WTC11 (cell line): ENCODE results near the gene GJA10. TPM values are rescaled to one million over a fixed set of nuclear protein-coding genes. Genes with fewer than 3 reads are reported as not detected.

ENCODE experiments used
- ATF1 ChIP-seq: sonication (generic); formaldehyde crosslinking; IDR thresholded peaks from 2 replicates; pipeline ENCODE4 v1.8.1; 2023; ENCODE audit warnings: mild to moderate bottlenecking, moderate library complexity, missing genetic modification reagents
- ELF4 ChIP-seq: sonication (generic); formaldehyde crosslinking; IDR thresholded peaks from 2 replicates; pipeline ENCODE4 v1.8.1; 2022; ENCODE audit warnings: low read depth, mild to moderate bottlenecking, moderate library complexity, missing genetic modification reagents
- EMX1 ChIP-seq: fragments of 250-450 bp; sonication (Bioruptor Pico); IDR thresholded peaks from 2 replicates; pipeline ENCODE4 v1.8.0; 2021; ENCODE audit warnings: mild to moderate bottlenecking
- FOXJ3 ChIP-seq: sonication (generic); formaldehyde crosslinking; IDR thresholded peaks from 2 replicates; pipeline ENCODE4 v1.9.0; 2021; ENCODE audit warnings: missing genetic modification reagents, mild to moderate bottlenecking, borderline replicate concordance
- FOXK1 ChIP-seq: sonication (generic); formaldehyde crosslinking; IDR thresholded peaks from 2 replicates; pipeline ENCODE4 v1.8.0; 2022; ENCODE audit warnings: mild to moderate bottlenecking, moderate library complexity, missing genetic modification reagents
- FOXP1 ChIP-seq: sonication (generic); formaldehyde crosslinking; IDR thresholded peaks from 2 replicates; pipeline ENCODE4 v1.8.0; 2022; ENCODE audit warnings: missing genetic modification reagents, mild to moderate bottlenecking, moderate library complexity, borderline replicate concordance
- GTF2I ChIP-seq: fragments of 250-450 bp; sonication (Bioruptor Pico); conservative IDR thresholded peaks from 2 replicates; pipeline ENCODE4 v1.4.0; 2021; ENCODE audit warnings: mild to moderate bottlenecking
- NFE2L1 ChIP-seq: sonication (generic); formaldehyde crosslinking; IDR thresholded peaks from 2 replicates; pipeline ENCODE4 v1.8.1; 2023; ENCODE audit warnings: missing genetic modification reagents
- NR1H2 ChIP-seq: sonication (generic); formaldehyde crosslinking; IDR thresholded peaks from 2 replicates; pipeline ENCODE4 v1.9.0; 2021; ENCODE audit warnings: mild to moderate bottlenecking, moderate library complexity, missing genetic modification reagents
- RELA ChIP-seq: sonication (generic); formaldehyde crosslinking; IDR thresholded peaks from 2 replicates; pipeline ENCODE4 v1.8.1; 2022; ENCODE audit warnings: missing genetic modification reagents, mild to moderate bottlenecking, borderline replicate concordance
- RORB ChIP-seq: fragments of 250-450 bp; sonication (Bioruptor Pico); IDR thresholded peaks from 2 replicates; pipeline ENCODE4 v1.9.0; 2021; ENCODE audit warnings: mild to moderate bottlenecking
- SOX15 ChIP-seq: fragments of 250-450 bp; sonication (Bioruptor Pico); IDR thresholded peaks from 2 replicates; pipeline ENCODE4 v1.9.0; 2021; ENCODE audit warnings: mild to moderate bottlenecking
- SP1 ChIP-seq: sonication (generic); formaldehyde crosslinking; conservative IDR thresholded peaks from 2 replicates; pipeline ENCODE4 v1.8.1; 2022; ENCODE audit warnings: missing genetic modification reagents
- TP53 ChIP-seq: sonication (generic); formaldehyde crosslinking; IDR thresholded peaks from 2 replicates; pipeline ENCODE4 v1.8.1; 2023; ENCODE audit warnings: mild to moderate bottlenecking, missing genetic modification reagents
- ZNF232 ChIP-seq: sonication (generic); formaldehyde crosslinking; IDR thresholded peaks from 2 replicates; pipeline ENCODE4 v1.8.0; 2022; ENCODE audit warnings: mild to moderate bottlenecking, missing genetic modification reagents
- ZNF317 ChIP-seq: sonication (generic); formaldehyde crosslinking; IDR thresholded peaks from 2 replicates; pipeline ENCODE4 v1.8.1; 2023; ENCODE audit warnings: low read depth, mild to moderate bottlenecking, moderate library complexity, missing genetic modification reagents, borderline replicate concordance
- total RNA-seq: library from RNA; stranded (reverse); gene quantifications from 3 replicates; pipeline ENCODE4 v1.2.3, GENCODE V29; 2021
- TF ChIP-seq, protein P1 (sequence below): sonication (generic); formaldehyde crosslinking; conservative IDR thresholded peaks from 2 replicates; pipeline ENCODE4 v1.8.1; 2023; ENCODE audit warnings: mild to moderate bottlenecking, low read depth, missing genetic modification reagents, moderate library complexity
- TF ChIP-seq, protein P2 (sequence below): fragments of 200-600 bp; IDR thresholded peaks from 2 replicates; pipeline ENCODE4 v1.8.0; 2022; ENCODE audit warnings: antibody characterized with exemption
- TF ChIP-seq, protein P3 (sequence below): sonication (generic); formaldehyde crosslinking; IDR thresholded peaks from 2 replicates; pipeline ENCODE4 v1.8.1; 2023; ENCODE audit warnings: mild to moderate bottlenecking, missing genetic modification reagents
- TF ChIP-seq, protein P4 (sequence below): sonication (generic); formaldehyde crosslinking; IDR thresholded peaks from 2 replicates; pipeline ENCODE4 v1.8.1; 2022; ENCODE audit warnings: low read depth, missing genetic modification reagents, borderline replicate concordance
- TF ChIP-seq, protein P5 (sequence below): fragments of 250-450 bp; sonication (Bioruptor Pico); IDR thresholded peaks from 2 replicates; pipeline ENCODE4 v1.9.0; 2021; ENCODE audit warnings: moderate library complexity, mild to moderate bottlenecking, inconsistent platforms, borderline replicate concordance
- TF ChIP-seq, protein P6 (sequence below): fragments of 250-450 bp; sonication (Bioruptor Pico); IDR thresholded peaks from 2 replicates; pipeline ENCODE4 v2.1.2; 2022; ENCODE audit warnings: mild to moderate bottlenecking, moderate library complexity
- TF ChIP-seq, protein P7 (sequence below): sonication (generic); formaldehyde crosslinking; IDR thresholded peaks from 2 replicates; pipeline ENCODE4 v1.8.0; 2022; ENCODE audit warnings: mild to moderate bottlenecking, missing genetic modification reagents
- TF ChIP-seq, protein P8 (sequence below): sonication (generic); formaldehyde crosslinking; IDR thresholded peaks from 2 replicates; pipeline ENCODE4 v1.8.0; 2022; ENCODE audit warnings: missing genetic modification reagents

GJA10 gene
- total RNA-seq, 1 experiment from 2014 or later: not detected

DNA sequence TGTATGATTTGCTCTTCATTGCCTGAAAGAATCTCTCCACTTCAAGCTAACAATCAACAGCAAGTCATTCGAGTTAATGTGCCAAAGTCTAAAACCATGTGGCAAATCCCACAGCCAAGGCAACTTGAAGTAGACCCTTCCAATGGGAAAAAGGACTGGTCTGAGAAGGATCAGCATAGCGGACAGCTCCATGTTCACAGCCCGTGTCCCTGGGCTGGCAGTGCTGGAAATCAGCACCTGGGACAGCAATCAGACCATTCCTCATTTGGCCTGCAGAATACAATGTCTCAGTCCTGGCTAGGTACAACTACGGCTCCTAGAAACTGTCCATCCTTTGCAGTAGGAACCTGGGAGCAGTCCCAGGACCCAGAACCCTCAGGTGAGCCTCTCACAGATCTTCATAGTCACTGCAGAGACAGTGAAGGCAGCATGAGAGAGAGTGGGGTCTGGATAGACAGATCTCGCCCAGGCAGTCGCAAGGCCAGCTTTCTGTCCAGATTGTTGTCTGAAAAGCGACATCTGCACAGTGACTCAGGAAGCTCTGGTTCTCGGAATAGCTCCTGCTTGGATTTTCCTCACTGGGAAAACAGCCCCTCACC is 1.1 kb downstream of the GJA10 start (continued):
- TF ChIP-seq, protein P1, sequence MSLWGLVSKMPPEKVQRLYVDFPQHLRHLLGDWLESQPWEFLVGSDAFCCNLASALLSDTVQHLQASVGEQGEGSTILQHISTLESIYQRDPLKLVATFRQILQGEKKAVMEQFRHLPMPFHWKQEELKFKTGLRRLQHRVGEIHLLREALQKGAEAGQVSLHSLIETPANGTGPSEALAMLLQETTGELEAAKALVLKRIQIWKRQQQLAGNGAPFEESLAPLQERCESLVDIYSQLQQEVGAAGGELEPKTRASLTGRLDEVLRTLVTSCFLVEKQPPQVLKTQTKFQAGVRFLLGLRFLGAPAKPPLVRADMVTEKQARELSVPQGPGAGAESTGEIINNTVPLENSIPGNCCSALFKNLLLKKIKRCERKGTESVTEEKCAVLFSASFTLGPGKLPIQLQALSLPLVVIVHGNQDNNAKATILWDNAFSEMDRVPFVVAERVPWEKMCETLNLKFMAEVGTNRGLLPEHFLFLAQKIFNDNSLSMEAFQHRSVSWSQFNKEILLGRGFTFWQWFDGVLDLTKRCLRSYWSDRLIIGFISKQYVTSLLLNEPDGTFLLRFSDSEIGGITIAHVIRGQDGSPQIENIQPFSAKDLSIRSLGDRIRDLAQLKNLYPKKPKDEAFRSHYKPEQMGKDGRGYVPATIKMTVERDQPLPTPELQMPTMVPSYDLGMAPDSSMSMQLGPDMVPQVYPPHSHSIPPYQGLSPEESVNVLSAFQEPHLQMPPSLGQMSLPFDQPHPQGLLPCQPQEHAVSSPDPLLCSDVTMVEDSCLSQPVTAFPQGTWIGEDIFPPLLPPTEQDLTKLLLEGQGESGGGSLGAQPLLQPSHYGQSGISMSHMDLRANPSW (CRISPR knock-in tag): no peak
- TF ChIP-seq ZNF232 (CRISPR knock-in tag): peak; percentile 79; the same call in 1 of the 2 replicates
- no peak for TF ChIP-seq GTF2I (CRISPR knock-in tag)
- TF ChIP-seq, protein P2, sequence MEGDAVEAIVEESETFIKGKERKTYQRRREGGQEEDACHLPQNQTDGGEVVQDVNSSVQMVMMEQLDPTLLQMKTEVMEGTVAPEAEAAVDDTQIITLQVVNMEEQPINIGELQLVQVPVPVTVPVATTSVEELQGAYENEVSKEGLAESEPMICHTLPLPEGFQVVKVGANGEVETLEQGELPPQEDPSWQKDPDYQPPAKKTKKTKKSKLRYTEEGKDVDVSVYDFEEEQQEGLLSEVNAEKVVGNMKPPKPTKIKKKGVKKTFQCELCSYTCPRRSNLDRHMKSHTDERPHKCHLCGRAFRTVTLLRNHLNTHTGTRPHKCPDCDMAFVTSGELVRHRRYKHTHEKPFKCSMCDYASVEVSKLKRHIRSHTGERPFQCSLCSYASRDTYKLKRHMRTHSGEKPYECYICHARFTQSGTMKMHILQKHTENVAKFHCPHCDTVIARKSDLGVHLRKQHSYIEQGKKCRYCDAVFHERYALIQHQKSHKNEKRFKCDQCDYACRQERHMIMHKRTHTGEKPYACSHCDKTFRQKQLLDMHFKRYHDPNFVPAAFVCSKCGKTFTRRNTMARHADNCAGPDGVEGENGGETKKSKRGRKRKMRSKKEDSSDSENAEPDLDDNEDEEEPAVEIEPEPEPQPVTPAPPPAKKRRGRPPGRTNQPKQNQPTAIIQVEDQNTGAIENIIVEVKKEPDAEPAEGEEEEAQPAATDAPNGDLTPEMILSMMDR: no peak
- no peak for TF ChIP-seq RORB (CRISPR knock-in tag)
- peak; percentile 70; the same call in 1 of the 2 replicates for TF ChIP-seq NR1H2 (CRISPR knock-in tag)
- TF ChIP-seq, protein P3, sequence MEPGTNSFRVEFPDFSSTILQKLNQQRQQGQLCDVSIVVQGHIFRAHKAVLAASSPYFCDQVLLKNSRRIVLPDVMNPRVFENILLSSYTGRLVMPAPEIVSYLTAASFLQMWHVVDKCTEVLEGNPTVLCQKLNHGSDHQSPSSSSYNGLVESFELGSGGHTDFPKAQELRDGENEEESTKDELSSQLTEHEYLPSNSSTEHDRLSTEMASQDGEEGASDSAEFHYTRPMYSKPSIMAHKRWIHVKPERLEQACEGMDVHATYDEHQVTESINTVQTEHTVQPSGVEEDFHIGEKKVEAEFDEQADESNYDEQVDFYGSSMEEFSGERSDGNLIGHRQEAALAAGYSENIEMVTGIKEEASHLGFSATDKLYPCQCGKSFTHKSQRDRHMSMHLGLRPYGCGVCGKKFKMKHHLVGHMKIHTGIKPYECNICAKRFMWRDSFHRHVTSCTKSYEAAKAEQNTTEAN: peak; percentile 87; the same call in 1 of the 2 replicates
- TF ChIP-seq TP53 (CRISPR knock-in tag): 0 out of 2 replicates have a peak, but pooled peaks have one; percentile 69
- no peak for TF ChIP-seq SOX15 (CRISPR knock-in tag)
- peak; percentile 88 for TF ChIP-seq NFE2L1
- TF ChIP-seq ATF1 (CRISPR knock-in tag): peak; percentile 78; the same call in 1 of the 2 replicates
- peak; percentile 93 for TF ChIP-seq FOXP1 (CRISPR knock-in tag)
- no peak for TF ChIP-seq FOXJ3
- TF ChIP-seq, protein P4, sequence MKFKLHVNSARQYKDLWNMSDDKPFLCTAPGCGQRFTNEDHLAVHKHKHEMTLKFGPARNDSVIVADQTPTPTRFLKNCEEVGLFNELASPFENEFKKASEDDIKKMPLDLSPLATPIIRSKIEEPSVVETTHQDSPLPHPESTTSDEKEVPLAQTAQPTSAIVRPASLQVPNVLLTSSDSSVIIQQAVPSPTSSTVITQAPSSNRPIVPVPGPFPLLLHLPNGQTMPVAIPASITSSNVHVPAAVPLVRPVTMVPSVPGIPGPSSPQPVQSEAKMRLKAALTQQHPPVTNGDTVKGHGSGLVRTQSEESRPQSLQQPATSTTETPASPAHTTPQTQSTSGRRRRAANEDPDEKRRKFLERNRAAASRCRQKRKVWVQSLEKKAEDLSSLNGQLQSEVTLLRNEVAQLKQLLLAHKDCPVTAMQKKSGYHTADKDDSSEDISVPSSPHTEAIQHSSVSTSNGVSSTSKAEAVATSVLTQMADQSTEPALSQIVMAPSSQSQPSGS (CRISPR knock-in tag): peak; percentile 68; the same call in 1 of the 2 replicates
- TF ChIP-seq, protein P5, sequence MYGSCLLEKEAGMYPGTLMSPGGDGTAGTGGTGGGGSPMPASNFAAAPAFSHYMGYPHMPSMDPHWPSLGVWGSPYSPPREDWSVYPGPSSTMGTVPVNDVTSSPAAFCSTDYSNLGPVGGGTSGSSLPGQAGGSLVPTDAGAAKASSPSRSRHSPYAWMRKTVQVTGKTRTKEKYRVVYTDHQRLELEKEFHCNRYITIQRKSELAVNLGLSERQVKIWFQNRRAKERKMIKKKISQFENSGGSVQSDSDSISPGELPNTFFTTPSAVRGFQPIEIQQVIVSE (CRISPR knock-in tag): no peak
- peak; percentile 44; the same call in 1 of the 2 replicates for TF ChIP-seq SP1 (CRISPR knock-in tag)
- TF ChIP-seq, protein P6, sequence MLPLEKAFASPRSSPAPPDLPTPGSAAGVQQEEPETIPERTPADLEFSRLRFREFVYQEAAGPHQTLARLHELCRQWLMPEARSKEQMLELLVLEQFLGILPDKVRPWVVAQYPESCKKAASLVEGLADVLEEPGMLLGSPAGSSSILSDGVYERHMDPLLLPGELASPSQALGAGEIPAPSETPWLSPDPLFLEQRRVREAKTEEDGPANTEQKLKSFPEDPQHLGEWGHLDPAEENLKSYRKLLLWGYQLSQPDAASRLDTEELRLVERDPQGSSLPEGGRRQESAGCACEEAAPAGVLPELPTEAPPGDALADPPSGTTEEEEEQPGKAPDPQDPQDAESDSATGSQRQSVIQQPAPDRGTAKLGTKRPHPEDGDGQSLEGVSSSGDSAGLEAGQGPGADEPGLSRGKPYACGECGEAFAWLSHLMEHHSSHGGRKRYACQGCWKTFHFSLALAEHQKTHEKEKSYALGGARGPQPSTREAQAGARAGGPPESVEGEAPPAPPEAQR (CRISPR knock-in tag): peak; percentile 75; the same call in 1 of the 2 replicates
- no peak for TF ChIP-seq ELF4 (CRISPR knock-in tag)
- TF ChIP-seq EMX1: no peak
- TF ChIP-seq, protein P7, sequence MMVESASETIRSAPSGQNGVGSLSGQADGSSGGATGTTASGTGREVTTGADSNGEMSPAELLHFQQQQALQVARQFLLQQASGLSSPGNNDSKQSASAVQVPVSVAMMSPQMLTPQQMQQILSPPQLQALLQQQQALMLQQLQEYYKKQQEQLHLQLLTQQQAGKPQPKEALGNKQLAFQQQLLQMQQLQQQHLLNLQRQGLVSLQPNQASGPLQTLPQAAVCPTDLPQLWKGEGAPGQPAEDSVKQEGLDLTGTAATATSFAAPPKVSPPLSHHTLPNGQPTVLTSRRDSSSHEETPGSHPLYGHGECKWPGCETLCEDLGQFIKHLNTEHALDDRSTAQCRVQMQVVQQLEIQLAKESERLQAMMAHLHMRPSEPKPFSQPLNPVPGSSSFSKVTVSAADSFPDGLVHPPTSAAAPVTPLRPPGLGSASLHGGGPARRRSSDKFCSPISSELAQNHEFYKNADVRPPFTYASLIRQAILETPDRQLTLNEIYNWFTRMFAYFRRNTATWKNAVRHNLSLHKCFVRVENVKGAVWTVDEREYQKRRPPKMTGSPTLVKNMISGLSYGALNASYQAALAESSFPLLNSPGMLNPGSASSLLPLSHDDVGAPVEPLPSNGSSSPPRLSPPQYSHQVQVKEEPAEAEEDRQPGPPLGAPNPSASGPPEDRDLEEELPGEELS (CRISPR knock-in tag): peak; percentile 96
- TF ChIP-seq RELA (CRISPR knock-in tag): peak; percentile 95
- TF ChIP-seq, protein P8, sequence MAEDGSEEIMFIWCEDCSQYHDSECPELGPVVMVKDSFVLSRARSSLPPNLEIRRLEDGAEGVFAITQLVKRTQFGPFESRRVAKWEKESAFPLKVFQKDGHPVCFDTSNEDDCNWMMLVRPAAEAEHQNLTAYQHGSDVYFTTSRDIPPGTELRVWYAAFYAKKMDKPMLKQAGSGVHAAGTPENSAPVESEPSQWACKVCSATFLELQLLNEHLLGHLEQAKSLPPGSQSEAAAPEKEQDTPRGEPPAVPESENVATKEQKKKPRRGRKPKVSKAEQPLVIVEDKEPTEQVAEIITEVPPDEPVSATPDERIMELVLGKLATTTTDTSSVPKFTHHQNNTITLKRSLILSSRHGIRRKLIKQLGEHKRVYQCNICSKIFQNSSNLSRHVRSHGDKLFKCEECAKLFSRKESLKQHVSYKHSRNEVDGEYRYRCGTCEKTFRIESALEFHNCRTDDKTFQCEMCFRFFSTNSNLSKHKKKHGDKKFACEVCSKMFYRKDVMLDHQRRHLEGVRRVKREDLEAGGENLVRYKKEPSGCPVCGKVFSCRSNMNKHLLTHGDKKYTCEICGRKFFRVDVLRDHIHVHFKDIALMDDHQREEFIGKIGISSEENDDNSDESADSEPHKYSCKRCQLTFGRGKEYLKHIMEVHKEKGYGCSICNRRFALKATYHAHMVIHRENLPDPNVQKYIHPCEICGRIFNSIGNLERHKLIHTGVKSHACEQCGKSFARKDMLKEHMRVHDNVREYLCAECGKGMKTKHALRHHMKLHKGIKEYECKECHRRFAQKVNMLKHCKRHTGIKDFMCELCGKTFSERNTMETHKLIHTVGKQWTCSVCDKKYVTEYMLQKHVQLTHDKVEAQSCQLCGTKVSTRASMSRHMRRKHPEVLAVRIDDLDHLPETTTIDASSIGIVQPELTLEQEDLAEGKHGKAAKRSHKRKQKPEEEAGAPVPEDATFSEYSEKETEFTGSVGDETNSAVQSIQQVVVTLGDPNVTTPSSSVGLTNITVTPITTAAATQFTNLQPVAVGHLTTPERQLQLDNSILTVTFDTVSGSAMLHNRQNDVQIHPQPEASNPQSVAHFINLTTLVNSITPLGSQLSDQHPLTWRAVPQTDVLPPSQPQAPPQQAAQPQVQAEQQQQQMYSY (CRISPR knock-in tag): peak; percentile 41; the same call in 1 of the 2 replicates
- peak; percentile 92 for TF ChIP-seq FOXK1
- 0 out of 2 replicates have a peak, but pooled peaks have one; percentile 18 for TF ChIP-seq ZNF317 (CRISPR knock-in tag)
